HUES6 (cell line): Measurements from ENCODE around the gene CNTN4.

Experiments
- H3K27ac ChIP-seq: 2 replicates; pipeline ENCODE4 v1.7.0; 2013; ENCODE audit warnings: low read depth, mild to moderate bottlenecking, low read length, inconsistent platforms
- H3K27me3 ChIP-seq: 2 replicates; pipeline ENCODE4 v1.6.1; 2013; ENCODE audit warnings: low read length; ENCODE audit not compliant: control insufficient read depth, insufficient read depth
- H3K36me3 ChIP-seq: 2 replicates; pipeline ENCODE4 v1.6.1; 2013; ENCODE audit warnings: low read length; ENCODE audit not compliant: control insufficient read depth, insufficient read depth
- H3K4me1 ChIP-seq: 2 replicates; pipeline ENCODE4 v1.6.1; 2013; ENCODE audit warnings: low read length; ENCODE audit not compliant: control insufficient read depth, insufficient read depth
- H3K4me3 ChIP-seq: 2 replicates; pipeline ENCODE4 v1.5.1; 2013; ENCODE audit warnings: low read depth, low read length
- H3K9ac ChIP-seq: one replicate; pipeline ENCODE4 v1.6.1; 2013; ENCODE audit warnings: mild to moderate bottlenecking, low read length
- H3K9me3 ChIP-seq: 2 replicates; pipeline ENCODE4 v1.6.1; 2013; ENCODE audit warnings: low read depth, low read length; ENCODE audit not compliant: control insufficient read depth, insufficient read depth

CNTN4 gene

DNA sequence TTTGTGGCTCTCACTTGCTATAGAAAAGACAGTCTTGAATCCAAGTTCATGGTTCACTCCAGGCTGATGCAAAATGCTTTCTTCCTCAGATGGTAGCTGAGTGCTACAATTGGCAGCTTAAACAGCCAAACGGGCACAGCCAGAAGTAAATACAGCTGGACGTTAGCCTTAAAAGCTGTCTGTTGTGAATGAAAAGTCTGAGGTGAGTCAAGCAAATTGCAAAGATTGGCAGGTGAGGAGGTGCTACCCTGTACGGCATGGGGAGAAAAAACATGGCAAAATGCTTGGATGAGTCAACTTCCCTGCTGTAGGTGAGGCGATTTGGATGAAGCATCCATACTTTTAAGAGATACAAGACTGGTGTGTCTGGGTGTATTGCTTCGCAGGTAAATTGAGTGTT, 971.1 kb downstream of the CNTN4 start:
- no peak overlapping the region for H3K27ac ChIP-seq
- H3K36me3 ChIP-seq, result no peaks in the 10 kb centered on the region
- H3K9me3 ChIP-seq, result no peaks in the 10 kb centered on the region
- H3K4me1 ChIP-seq, result no peaks in the 10 kb centered on the region
- no peak overlapping the region for H3K4me3 ChIP-seq
- H3K27me3 ChIP-seq, result no peaks in the 10 kb centered on the region
- H3K9ac ChIP-seq, result no peak overlapping the region

DNA sequence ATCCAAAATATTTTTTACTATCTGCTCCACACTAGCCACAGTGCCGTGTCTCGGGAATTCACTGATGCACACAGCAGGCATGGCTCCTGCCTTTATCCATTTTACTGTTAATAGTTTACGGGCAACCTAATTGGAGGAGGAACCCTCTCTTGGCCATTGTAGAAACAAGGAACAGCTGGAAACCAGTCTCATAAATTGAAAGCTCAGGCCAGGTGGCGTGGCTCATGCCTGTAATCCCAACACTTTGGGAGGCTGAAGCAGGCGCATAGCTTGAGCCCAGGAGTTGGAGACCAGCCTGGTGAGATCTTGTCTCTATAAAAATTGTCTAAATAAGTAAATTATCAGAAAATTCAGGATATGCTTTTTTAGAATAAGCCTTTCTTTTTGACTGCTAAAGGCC, 972.5 kb downstream of the CNTN4 start:
- Histone ChIP-seq H3K27me3 (no peaks in the 10 kb centered on the region), H3K36me3 (no peaks in the 10 kb centered on the region), H3K4me3 (no peak overlapping the region), H3K27ac (no peak overlapping the region), H3K9me3 (no peaks in the 10 kb centered on the region), H3K9ac (no peak overlapping the region), H3K4me1 (no peaks in the 10 kb centered on the region)

DNA sequence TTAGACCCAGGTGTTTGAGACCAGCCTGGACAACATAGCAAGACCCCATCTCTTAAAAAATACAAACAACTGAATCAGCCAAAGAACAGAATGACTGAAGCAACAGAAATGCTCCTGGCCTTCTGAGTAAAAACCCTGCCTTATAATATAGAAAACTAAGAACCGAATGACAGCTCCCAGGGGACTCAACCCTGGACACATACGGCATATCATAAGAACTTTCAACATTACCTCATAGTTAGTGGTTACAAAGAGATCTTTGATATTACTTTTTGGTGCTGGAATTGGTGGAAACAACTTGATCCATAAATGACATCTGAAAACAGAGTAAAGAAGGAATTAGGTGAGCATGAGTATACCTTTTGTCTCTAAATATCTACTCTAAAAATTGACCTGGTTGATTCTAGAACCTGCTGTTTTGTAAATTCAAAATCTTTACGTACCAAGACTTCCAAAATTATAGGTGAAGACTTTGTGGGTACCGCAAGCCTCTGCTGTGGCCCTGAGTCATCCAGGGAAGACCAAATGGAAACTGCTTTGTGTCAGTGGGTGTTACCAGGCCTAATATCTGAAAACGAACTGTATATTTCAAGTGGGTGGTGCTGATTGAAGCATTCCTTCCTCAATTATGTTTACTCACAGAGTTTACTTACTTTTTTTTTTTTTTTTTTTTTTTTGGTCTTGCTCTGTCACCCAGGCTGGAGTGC, 976.0 kb downstream of the CNTN4 start:
- H3K27ac ChIP-seq, result no peak overlapping the region
- H3K4me3 ChIP-seq, result no peak overlapping the region
- H3K36me3 ChIP-seq, result no peaks in the 10 kb centered on the region
- H3K27me3 ChIP-seq, result no peaks in the 10 kb centered on the region
- no peak overlapping the region for H3K9ac ChIP-seq
- no peaks in the 10 kb centered on the region for H3K9me3 ChIP-seq
- H3K4me1 ChIP-seq, result no peaks in the 10 kb centered on the region

DNA sequence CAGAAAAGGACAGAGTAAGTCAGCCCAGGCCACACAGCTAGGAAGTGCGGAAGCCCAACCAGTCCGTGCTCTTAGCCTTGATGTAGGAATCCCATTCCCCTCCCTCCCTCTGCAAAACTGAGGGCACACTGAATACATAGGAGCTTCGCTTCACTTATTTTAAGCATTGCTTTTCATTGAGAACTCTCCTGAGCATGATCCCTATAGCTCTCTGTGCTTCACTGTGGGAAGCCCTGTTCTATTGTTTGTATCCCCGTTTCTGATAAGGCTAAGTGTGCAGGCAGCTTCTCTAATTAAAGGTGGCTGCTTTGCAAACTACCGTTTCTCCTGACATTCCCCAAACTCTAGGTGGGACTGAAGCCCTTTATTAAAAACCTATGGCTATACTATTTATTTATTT, 981.6 kb downstream of the CNTN4 start:
- Histone ChIP-seq H3K9me3 (no peaks in the 10 kb centered on the region), H3K27me3 (no peaks in the 10 kb centered on the region), H3K4me1 (peaks cover 7% of the 10 kb centered on the region; the same call in 1 of the 2 replicates), H3K27ac (no peak overlapping the region), H3K9ac (no peak overlapping the region), H3K36me3 (no peaks in the 10 kb centered on the region), H3K4me3 (no peak overlapping the region)

DNA sequence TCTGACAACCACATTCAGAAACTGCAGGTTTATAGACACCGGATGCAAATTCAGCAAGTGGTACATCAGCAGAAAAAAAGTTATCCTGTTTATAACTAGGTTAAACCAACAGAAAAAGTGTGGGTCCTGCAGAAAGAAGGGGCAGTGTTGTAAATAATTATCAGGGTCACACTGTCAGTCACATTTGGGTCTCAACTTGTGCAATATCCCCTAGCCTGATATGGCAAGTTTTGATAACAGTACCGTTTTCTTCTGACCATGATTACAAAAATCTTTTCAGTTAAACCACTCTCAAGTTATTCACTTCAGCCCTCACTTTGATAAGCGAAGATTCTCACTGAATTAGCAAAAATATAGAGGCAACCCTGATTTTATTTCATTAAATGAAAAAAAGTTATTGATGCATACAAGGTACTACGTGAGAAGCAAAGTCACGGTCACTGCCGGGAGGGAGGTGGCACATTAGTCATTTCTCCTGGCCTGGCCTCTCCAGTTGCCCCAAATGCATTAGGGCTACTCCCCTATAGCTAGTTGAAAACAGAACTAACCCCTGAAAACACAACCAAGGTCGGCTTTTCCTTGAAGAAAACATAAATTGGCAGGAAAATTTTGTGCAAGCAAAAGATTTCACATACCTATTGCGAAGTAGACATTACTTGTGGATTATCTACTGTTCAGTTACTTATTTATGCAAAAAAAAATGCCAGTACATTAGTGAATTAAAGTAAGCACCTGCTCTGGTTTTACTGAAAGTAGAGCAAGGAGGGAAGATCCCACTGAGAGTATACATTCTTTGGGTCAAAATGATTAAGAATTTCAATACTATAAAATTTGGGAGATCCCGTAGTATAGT, 982.9 kb downstream of the CNTN4 start:
- no peaks in the 10 kb centered on the region for H3K9me3 ChIP-seq
- H3K27ac ChIP-seq, result no peak overlapping the region
- no peaks in the 10 kb centered on the region for H3K27me3 ChIP-seq
- no peak overlapping the region for H3K4me3 ChIP-seq
- peaks cover 7% of the 10 kb centered on the region; the same call in 1 of the 2 replicates for H3K4me1 ChIP-seq
- H3K36me3 ChIP-seq, result no peaks in the 10 kb centered on the region
- H3K9ac ChIP-seq, result no peak overlapping the region

DNA sequence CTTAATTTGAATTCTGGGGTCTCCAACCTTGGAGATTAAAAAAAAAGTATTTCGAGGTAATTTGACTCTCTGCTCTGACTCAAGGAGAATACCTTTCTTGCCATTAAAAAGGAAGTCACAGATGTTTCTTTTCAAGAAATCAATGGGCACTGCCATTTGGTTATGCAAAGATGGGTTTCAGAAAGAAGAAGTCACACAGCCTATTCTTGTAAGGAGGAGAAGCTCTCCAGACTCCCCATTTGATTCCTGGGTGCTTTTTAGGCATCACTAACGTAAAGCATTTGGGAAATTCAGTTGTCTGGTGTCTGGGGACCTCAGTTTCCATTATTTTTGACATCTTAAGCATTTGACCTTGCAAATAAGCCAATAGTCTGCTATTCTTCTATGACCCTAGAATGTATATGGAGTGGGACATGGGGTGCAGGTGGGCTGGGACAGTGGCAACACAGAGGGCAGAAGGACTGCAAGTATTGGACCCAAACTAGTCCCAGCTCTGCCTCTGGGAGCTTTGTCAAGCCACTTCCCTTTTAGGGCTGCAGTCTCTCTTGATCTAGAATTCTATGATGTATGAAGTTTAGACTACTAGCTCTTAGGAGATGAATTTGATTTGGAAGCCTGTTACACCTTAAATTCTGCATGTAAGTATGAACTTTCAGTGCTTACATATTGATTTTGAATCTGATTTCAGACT, 983.7 kb downstream of the CNTN4 start:
- Histone ChIP-seq H3K4me3 (no peak overlapping the region), H3K27me3 (no peaks in the 10 kb centered on the region), H3K9me3 (no peaks in the 10 kb centered on the region), H3K9ac (no peak overlapping the region), H3K4me1 (peaks cover 7% of the 10 kb centered on the region; the same call in 1 of the 2 replicates), H3K36me3 (no peaks in the 10 kb centered on the region), H3K27ac (no peak overlapping the region)

DNA sequence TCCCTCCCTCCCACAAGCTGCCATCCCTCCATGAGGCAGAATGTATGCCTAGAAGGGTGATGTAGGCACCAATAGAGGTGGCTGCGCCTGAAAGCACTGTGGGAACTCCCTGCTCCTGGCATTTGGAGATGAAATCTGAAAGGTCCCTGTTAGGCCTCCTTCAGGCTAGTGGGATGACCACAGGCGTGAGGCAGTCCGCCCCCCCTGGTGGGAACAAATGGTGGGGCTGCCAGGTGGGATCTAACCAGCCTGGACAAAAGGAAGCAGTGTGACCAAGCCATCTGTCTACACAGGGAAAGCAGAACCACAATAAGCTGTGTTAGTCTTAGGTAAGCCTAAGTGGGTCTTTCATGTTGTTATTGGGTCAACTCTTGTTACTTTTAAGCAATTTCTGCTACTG, 986.2 kb downstream of the CNTN4 start:
- no peaks in the 10 kb centered on the region for H3K36me3 ChIP-seq
- no peak overlapping the region for H3K27ac ChIP-seq
- H3K9ac ChIP-seq, result no peak overlapping the region
- H3K27me3 ChIP-seq, result no peaks in the 10 kb centered on the region
- H3K4me1 ChIP-seq, result peaks cover 7% of the 10 kb centered on the region; the same call in 1 of the 2 replicates
- no peak overlapping the region for H3K4me3 ChIP-seq
- no peaks in the 10 kb centered on the region for H3K9me3 ChIP-seq

DNA sequence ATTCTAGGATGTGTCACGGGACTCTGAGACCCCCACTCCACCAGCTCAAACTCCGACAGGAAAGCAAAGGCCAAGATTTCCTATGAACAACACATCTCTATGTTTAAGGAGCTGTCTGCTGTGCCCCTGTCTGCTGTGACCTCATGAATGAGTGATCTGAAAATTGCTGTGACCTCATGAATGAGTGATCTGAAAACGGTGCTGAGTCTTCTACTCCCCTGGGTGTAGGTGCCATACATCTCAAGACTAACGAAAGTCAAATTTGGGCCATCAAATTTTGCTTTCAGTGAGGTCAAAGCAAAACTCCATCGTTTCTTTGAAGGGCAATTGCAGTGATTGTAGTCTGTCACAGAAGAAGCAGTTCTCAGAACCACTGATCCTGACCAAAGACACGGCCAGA, 987.1 kb downstream of the CNTN4 start:
- Histone ChIP-seq H3K4me3 (no peak overlapping the region), H3K9ac (no peak overlapping the region), H3K27ac (no peak overlapping the region), H3K27me3 (no peaks in the 10 kb centered on the region), H3K36me3 (no peaks in the 10 kb centered on the region), H3K4me1 (peaks cover 3% of the 10 kb centered on the region; the same call in 1 of the 2 replicates), H3K9me3 (no peaks in the 10 kb centered on the region)

DNA sequence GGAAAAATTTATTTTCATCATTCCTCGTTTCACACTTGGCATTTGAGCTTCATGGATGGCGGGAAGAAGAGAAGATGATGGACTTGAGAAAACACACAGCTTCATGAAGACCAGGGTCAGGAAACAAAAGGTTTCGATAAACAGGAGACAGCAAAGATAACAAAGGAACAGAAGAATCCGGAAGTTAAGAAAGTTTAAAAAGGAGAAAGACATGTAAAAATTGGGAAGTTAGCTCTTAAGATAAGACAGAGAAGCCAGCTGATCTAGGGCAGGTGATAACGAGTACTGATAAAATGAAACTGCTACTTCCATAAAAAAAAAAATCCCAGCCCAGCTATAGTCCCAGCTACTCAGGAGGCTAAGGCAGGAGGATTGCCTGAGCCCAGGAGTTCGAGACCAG, 987.6 kb downstream of the CNTN4 start:
- H3K9me3 ChIP-seq, result no peaks in the 10 kb centered on the region
- no peaks in the 10 kb centered on the region for H3K4me1 ChIP-seq
- no peaks in the 10 kb centered on the region for H3K27me3 ChIP-seq
- no peak overlapping the region for H3K9ac ChIP-seq
- H3K27ac ChIP-seq, result no peak overlapping the region
- H3K4me3 ChIP-seq, result no peak overlapping the region
- H3K36me3 ChIP-seq, result no peaks in the 10 kb centered on the region

DNA sequence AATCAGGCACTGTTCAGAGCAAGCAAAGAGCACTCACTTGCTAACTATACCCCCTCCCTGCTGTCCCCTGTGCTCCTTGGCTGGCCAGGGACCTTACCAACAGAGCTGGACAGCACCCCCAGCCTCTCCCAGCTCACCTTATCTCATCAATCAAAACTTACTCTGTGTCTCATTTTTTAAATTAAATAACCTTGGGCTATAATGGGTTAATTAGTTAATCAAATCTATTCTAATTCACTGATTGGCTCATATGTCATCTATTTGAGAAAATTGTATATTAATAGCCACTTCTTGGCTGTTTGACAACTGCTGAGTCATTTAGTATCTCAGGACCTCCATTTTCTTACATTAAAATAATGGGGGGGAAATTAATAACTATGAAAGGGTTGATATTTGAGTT, 988.6 kb downstream of the CNTN4 start:
- Histone ChIP-seq H3K9ac (no peak overlapping the region), H3K27ac (no peak overlapping the region), H3K27me3 (no peaks in the 10 kb centered on the region), H3K9me3 (no peaks in the 10 kb centered on the region), H3K4me1 (no peaks in the 10 kb centered on the region), H3K36me3 (no peaks in the 10 kb centered on the region), H3K4me3 (no peak overlapping the region)
